OCI-LY1 (cell line): ENCODE data around the gene CLEC16A.

Source experiments
- EZH2 ChIP-seq: fragments of 200-600 bp; sonication (generic), shearing (Covaris generic); IDR thresholded peaks from 2 replicates; pipeline ENCODE4 v1.8.0; 2017; ENCODE audit warnings: borderline replicate concordance, mixed run types, mild to moderate bottlenecking, antibody characterized with exemption, low read length, moderate library complexity, mixed read lengths
- TF ChIP-seq, protein P1 (sequence below): fragments of 200-600 bp; sonication (generic), shearing (Covaris generic); IDR thresholded peaks from 2 replicates; pipeline ENCODE4 v1.5.1; 2017; ENCODE audit warnings: mild to moderate bottlenecking, antibody characterized with exemption, low read length, moderate library complexity, mixed read lengths

DNA sequence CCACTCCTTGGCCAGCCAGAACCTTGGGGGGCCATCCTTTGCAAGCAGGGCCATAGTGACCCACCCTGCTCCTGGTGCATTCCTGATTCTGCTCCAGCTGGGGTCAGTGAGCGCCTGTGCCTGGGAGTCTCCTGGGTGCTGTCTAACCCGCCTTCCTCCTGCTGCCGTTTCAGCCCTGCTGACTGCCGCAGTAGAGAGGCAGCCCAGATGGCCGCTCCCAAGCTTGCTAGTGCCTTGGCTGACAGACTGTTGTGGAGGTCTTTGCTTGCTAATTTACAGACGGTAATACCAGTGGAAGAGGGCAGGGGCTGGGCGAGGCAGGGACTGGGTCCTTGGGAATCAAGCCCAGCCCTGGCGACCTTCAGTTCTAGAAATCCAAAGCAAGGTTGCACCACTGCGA lies 212.0 kb downstream of the CLEC16A start:
- TF ChIP-seq EZH2: no peak
- TF ChIP-seq, protein P1, sequence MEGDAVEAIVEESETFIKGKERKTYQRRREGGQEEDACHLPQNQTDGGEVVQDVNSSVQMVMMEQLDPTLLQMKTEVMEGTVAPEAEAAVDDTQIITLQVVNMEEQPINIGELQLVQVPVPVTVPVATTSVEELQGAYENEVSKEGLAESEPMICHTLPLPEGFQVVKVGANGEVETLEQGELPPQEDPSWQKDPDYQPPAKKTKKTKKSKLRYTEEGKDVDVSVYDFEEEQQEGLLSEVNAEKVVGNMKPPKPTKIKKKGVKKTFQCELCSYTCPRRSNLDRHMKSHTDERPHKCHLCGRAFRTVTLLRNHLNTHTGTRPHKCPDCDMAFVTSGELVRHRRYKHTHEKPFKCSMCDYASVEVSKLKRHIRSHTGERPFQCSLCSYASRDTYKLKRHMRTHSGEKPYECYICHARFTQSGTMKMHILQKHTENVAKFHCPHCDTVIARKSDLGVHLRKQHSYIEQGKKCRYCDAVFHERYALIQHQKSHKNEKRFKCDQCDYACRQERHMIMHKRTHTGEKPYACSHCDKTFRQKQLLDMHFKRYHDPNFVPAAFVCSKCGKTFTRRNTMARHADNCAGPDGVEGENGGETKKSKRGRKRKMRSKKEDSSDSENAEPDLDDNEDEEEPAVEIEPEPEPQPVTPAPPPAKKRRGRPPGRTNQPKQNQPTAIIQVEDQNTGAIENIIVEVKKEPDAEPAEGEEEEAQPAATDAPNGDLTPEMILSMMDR: no peak
